ENCODE results near the gene DMTF1.

GRCh38 chr7:87202705-87203104, 50.5 kb downstream of the DMTF1 start:
- TF ChIP-seq GLIS3 (CRISPR knock-in tag; IDR thresholded peaks at IDR 0.05) (no peak), ZNF565 (CRISPR knock-in tag; conservative IDR thresholded peaks at IDR 0.05; ENCODE audit: low read depth) (no peak), ZFP3 (CRISPR knock-in tag; IDR thresholded peaks at IDR 0.05) (no peak), ARNTL (CRISPR knock-in tag; IDR thresholded peaks at IDR 0.05; ENCODE audit: borderline replicate concordance, low read depth) (no peak), POU6F1 (CRISPR knock-in tag; IDR thresholded peaks at IDR 0.05; ENCODE audit: borderline replicate concordance, low read depth) (no peak), PATZ1 (CRISPR knock-in tag; IDR thresholded peaks at IDR 0.05; ENCODE audit: borderline replicate concordance) (no peak), OSR1 (CRISPR knock-in tag; IDR thresholded peaks at IDR 0.05) (no peak), TCF4 (CRISPR knock-in tag; IDR thresholded peaks at IDR 0.05; ENCODE audit: borderline replicate concordance) (no peak), ZNF70 (CRISPR knock-in tag; IDR thresholded peaks at IDR 0.05) (no peak), ZC3H10 (CRISPR knock-in tag; IDR thresholded peaks at IDR 0.05) (no peak), BACH2 (CRISPR knock-in tag; IDR thresholded peaks at IDR 0.05; ENCODE audit: borderline replicate concordance) (no peak), RARB (CRISPR knock-in tag; IDR thresholded peaks at IDR 0.05) (no peak), TSHZ2 (CRISPR knock-in tag; IDR thresholded peaks at IDR 0.05) (no peak), ESRRG (CRISPR knock-in tag; IDR thresholded peaks at IDR 0.05) (no peak)

Data from SK-N-SH treated with all-trans-retinoic acid at 6 μM for 48 hours (cell line).